HEK293T (cell line): ENCODE data around the gene PLPP2.

Source experiments
- CTCF ChIA-PET: fragments of 350-600 bp; formaldehyde crosslinking; extraction: SDS; loops from one replicate; lab custom pipeline; 2021; ENCODE audit warnings: antibody characterized with exemption, inconsistent platforms; lab: Yijun Ruan, JAX
- POLR2A ChIA-PET: fragments of 350-600 bp; formaldehyde crosslinking; extraction: SDS; loops from one replicate; lab custom pipeline; 2020; ENCODE audit warnings: antibody characterized with exemption, inconsistent platforms; lab: Yijun Ruan, JAX
- DNase-seq: peaks from one replicate; pipeline ENCODE4 v3.0.0; 2012; ENCODE audit warnings: mixed read lengths; ENCODE audit errors: extremely low spot score
- ARNT ChIP-seq: fragments of 450-650 bp; IDR thresholded peaks from 2 replicates; pipeline ENCODE4 v1.6.1; 2017; ENCODE audit warnings: mild to moderate bottlenecking
- BHLHE40 ChIP-seq: fragments of 450-650 bp; IDR thresholded peaks from 2 replicates; pipeline ENCODE4 v1.6.1; 2016; ENCODE audit warnings: mild to moderate bottlenecking, moderate library complexity, borderline replicate concordance
- CTBP1 ChIP-seq: fragments of 450-650 bp; IDR thresholded peaks from 2 replicates; pipeline ENCODE4 v1.6.1; 2016; ENCODE audit warnings: borderline replicate concordance
- ELF4 ChIP-seq: fragments of 450-650 bp; IDR thresholded peaks from 2 replicates; pipeline ENCODE4 v1.6.1; 2017; ENCODE audit warnings: antibody characterized with exemption
- FOXA1 ChIP-seq: fragments of 450-650 bp; IDR thresholded peaks from 2 replicates; pipeline ENCODE4 v1.6.1; 2016; ENCODE audit warnings: mild to moderate bottlenecking
- FOXK2 ChIP-seq: fragments of 450-650 bp; IDR thresholded peaks from 2 replicates; pipeline ENCODE4 v1.6.1; 2016; ENCODE audit warnings: mild to moderate bottlenecking
- FOXM1 ChIP-seq: fragments of 450-650 bp; IDR thresholded peaks from 2 replicates; pipeline ENCODE4 v1.6.1; 2017; ENCODE audit warnings: mild to moderate bottlenecking, borderline replicate concordance
- HDGF ChIP-seq: fragments of 450-650 bp; IDR thresholded peaks from 2 replicates; pipeline ENCODE4 v1.6.1; 2017; ENCODE audit warnings: antibody characterized with exemption, borderline replicate concordance
- L3MBTL2 ChIP-seq: fragments of 450-650 bp; conservative IDR thresholded peaks from 2 replicates; pipeline ENCODE4 v1.6.1; 2016; ENCODE audit warnings: mild to moderate bottlenecking
- LEF1 ChIP-seq: fragments of 450-650 bp; IDR thresholded peaks from 2 replicates; pipeline ENCODE4 v1.6.1; 2017; ENCODE audit warnings: mild to moderate bottlenecking, borderline replicate concordance
- NFRKB ChIP-seq: fragments of 450-650 bp; IDR thresholded peaks from 2 replicates; pipeline ENCODE4 v1.6.1; 2016; ENCODE audit warnings: mild to moderate bottlenecking, moderate library complexity
- PKNOX1 ChIP-seq: fragments of 450-650 bp; IDR thresholded peaks from 2 replicates; pipeline ENCODE4 v1.6.1; 2016
- SP1 ChIP-seq: fragments of 450-650 bp; IDR thresholded peaks from 2 replicates; pipeline ENCODE4 v1.6.1; 2017
- SUZ12 ChIP-seq: fragments of 450-650 bp; IDR thresholded peaks from 2 replicates; pipeline ENCODE4 v1.6.1; 2016; ENCODE audit warnings: mild to moderate bottlenecking
- TARDBP ChIP-seq: fragments of 450-650 bp; IDR thresholded peaks from 2 replicates; pipeline ENCODE4 v1.6.1; 2016
- ZNF384 ChIP-seq: fragments of 450-650 bp; IDR thresholded peaks from 2 replicates; pipeline ENCODE4 v1.6.1; 2016

PLPP2 gene

GRCh38 chr19:281992-282391 lies 9.2 kb downstream of the PLPP2 start:
- TF ChIP-seq L3MBTL2 = no peak
- TF ChIP-seq BHLHE40 = no peak
- TF ChIP-seq CTBP1 = no peak
- no peak for TF ChIP-seq HDGF
- no peak for TF ChIP-seq LEF1
- no peak for TF ChIP-seq FOXA1
- TF ChIP-seq SUZ12 = no peak
- POLR2A ChIA-PET = no interaction called here
- CTCF ChIA-PET = no interaction called here
- peak; percentile 12 for DNase-seq

GRCh38 chr19:281156-281853 lies 9.9 kb downstream of the PLPP2 start:
- ChIA-PET POLR2A (no interaction called here), CTCF (no interaction called here)
- TF ChIP-seq TARDBP = no peak
- no peak for DNase-seq

GRCh38 chr19:280541-281009 lies 10.6 kb downstream of the PLPP2 start:
- ChIA-PET POLR2A (no interaction called here), CTCF (no interaction called here)
- no peak for TF ChIP-seq LEF1
- no peak for TF ChIP-seq CTBP1
- no peak for TF ChIP-seq FOXA1
- no peak for DNase-seq

GRCh38 chr19:279656-280055 lies 11.5 kb downstream of the PLPP2 start:
- no peak for DNase-seq
- POLR2A ChIA-PET = no interaction called here
- CTCF ChIA-PET = interaction anchor here (0.9 kb wide), 1 partner anchor 12 kb away, joined by 3 read pairs; no protein-coding TSS in a partner anchor
- no peak for TF ChIP-seq TARDBP
- TF ChIP-seq FOXM1 = no peak
- no peak for TF ChIP-seq BHLHE40
- no peak for TF ChIP-seq L3MBTL2
- TF ChIP-seq PKNOX1 = no peak
- TF ChIP-seq ELF4 = no peak
- no peak for TF ChIP-seq CTBP1
- no peak for TF ChIP-seq HDGF
- no peak for TF ChIP-seq SP1
- no peak for TF ChIP-seq FOXK2
- no peak for TF ChIP-seq LEF1
- TF ChIP-seq NFRKB = no peak

GRCh38 chr19:279231-279630 lies 12.0 kb downstream of the PLPP2 start:
- TF ChIP-seq CTBP1 (no peak), ZNF384 (no peak), FOXK2 (no peak), LEF1 (no peak), SUZ12 (no peak), BHLHE40 (no peak), PKNOX1 (no peak), FOXA1 (no peak), FOXM1 (no peak), NFRKB (no peak), L3MBTL2 (no peak), SP1 (no peak), HDGF (no peak), ELF4 (no peak)
- no peak for DNase-seq
- CTCF ChIA-PET = interaction anchor here (0.9 kb wide), 1 partner anchor 12 kb away, joined by 3 read pairs; no protein-coding TSS in a partner anchor
- POLR2A ChIA-PET = no interaction called here

- CTCF ChIA-PET = no interaction called here
- no peak for DNase-seq
- POLR2A ChIA-PET = no interaction called here
- no peak for TF ChIP-seq SUZ12
- no peak for TF ChIP-seq CTBP1
These were observed 13.5 kb downstream of the PLPP2 start for GRCh38 chr19:277581-278165.

GRCh38 chr19:277131-277530 lies 14.1 kb downstream of the PLPP2 start:
- no peak for DNase-seq
- POLR2A ChIA-PET = no interaction called here
- CTCF ChIA-PET = no interaction called here
- TF ChIP-seq ELF4 (no peak), FOXM1 (no peak), ZNF384 (no peak), HDGF (no peak), FOXA1 (no peak), FOXK2 (no peak)

- TF ChIP-seq ELF4 = no peak
- TF ChIP-seq FOXM1 = no peak
- TF ChIP-seq NFRKB = no peak
- TF ChIP-seq CTBP1 = no peak
- no peak for TF ChIP-seq SP1
- no peak for TF ChIP-seq FOXK2
- TF ChIP-seq BHLHE40 = no peak
- TF ChIP-seq L3MBTL2 = no peak
- TF ChIP-seq ZNF384 = no peak
- no peak for TF ChIP-seq LEF1
- TF ChIP-seq TARDBP = no peak
- no peak for TF ChIP-seq ARNT
- TF ChIP-seq HDGF = no peak
- no peak for TF ChIP-seq SUZ12
- TF ChIP-seq PKNOX1 = no peak
- TF ChIP-seq FOXA1 = no peak
- CTCF ChIA-PET = no interaction called here
- no peak for DNase-seq
- POLR2A ChIA-PET = no interaction called here
These were observed 15.1 kb downstream of the PLPP2 start for GRCh38 chr19:275958-276646.
